Calu3 (cell line): ENCODE results near the gene DCC. TPM values are rescaled to one million over a fixed set of nuclear protein-coding genes. Genes with fewer than 3 reads are reported as not detected.
A peak's percentile ranks its signal among the peaks of the same experiment; 100 is the strongest.

ENCODE experiments used
- BruUV-seq: library from RNA; stranded (reverse); fragments of 400-500 nt; replicated peaks from 2 replicates; lab custom pipeline; 2021; lab: Mats Ljungman, UMichigan
- CTCF ChIA-PET: fragments of 300-600 bp; sonication (Branson Sonifier 250); formaldehyde crosslinking; loops from one replicate; lab custom pipeline; 2022; ENCODE audit warnings: antibody characterized with exemption; lab: Charles Lee
- DNase-seq: peaks from one replicate; pipeline ENCODE4 v3.0.0; 2022
- H3K27ac Mint-ChIP-seq: one replicate; pipeline ENCODE4 v1.8.0; 2022; ENCODE audit warnings: mixed read lengths; ENCODE audit not compliant: unreplicated experiment
- H3K27me3 Mint-ChIP-seq: one replicate; pipeline ENCODE4 v1.8.0; 2022; ENCODE audit warnings: mixed read lengths; ENCODE audit not compliant: unreplicated experiment
- H3K36me3 Mint-ChIP-seq: one replicate; pipeline ENCODE4 v1.8.0; 2022; ENCODE audit warnings: mild to moderate bottlenecking, moderate library complexity, mixed read lengths; ENCODE audit not compliant: insufficient read depth, unreplicated experiment
- H3K4me1 Mint-ChIP-seq: one replicate; pipeline ENCODE4 v1.8.0; 2022; ENCODE audit warnings: mild to moderate bottlenecking, low read depth, mixed read lengths; ENCODE audit not compliant: unreplicated experiment
- H3K4me3 Mint-ChIP-seq: one replicate; pipeline ENCODE4 v1.8.0; 2022; ENCODE audit warnings: mild to moderate bottlenecking, low read depth, moderate library complexity, mixed read lengths; ENCODE audit not compliant: unreplicated experiment
- H3K9me3 Mint-ChIP-seq: one replicate; pipeline ENCODE4 v1.8.0; 2022; ENCODE audit warnings: low read depth, mixed read lengths; ENCODE audit not compliant: unreplicated experiment
- intact Hi-C: fragments of 100-400 bp; cut with micrococcal nuclease; formaldehyde crosslinking; loops from one replicate; pipeline ENCODE4 v1.10.0; 2022; ENCODE audit not compliant: unreplicated experiment
- total RNA-seq: library from RNA; stranded (reverse); gene quantifications from 2 replicates; pipeline ENCODE4 v1.2.3, GENCODE V29; 2022
- TF ChIP-seq, protein P1 (sequence below): fragments of 200-600 bp; IDR thresholded peaks from one replicate; pipeline ENCODE4 v1.8.0; 2022; ENCODE audit warnings: antibody characterized with exemption; ENCODE audit not compliant: unreplicated experiment

DCC gene
- total RNA-seq, 1 experiment from 2014 or later, result not detected

DNA sequence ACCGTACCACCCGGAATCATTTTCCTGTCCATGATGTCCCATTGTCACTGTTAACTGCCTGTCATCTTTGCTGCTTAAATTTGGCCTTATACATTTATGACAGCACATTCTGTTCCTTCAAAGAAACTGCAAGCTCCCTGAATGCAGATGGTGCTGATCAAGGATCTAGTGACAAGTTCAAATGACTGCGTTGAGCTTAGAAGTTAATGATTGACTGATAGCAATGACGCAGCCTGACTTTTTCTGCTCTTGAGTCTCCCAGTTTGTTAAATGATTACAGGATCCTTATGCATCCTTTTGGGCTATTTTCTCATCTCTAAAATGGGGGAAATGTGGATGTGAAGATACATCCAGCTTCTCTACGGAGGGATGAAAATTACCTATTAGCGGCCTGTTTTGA is 159.0 kb downstream of the DCC start:
- DNase-seq, result peak; percentile 9
- intact Hi-C loops, result no loop called here
- Mint-ChIP-seq H3K27ac (peak overlapping the region; percentile 86), H3K27me3 (no peaks in the 10 kb centered on the region), H3K4me3 (peak overlapping the region; percentile 45), H3K4me1 (peaks cover 19% of the 10 kb centered on the region), H3K36me3 (no peaks in the 10 kb centered on the region), H3K9me3 (peaks cover 5% of the 10 kb centered on the region)
- BruUV-seq, result no TSS peak
- TF ChIP-seq, protein P1, sequence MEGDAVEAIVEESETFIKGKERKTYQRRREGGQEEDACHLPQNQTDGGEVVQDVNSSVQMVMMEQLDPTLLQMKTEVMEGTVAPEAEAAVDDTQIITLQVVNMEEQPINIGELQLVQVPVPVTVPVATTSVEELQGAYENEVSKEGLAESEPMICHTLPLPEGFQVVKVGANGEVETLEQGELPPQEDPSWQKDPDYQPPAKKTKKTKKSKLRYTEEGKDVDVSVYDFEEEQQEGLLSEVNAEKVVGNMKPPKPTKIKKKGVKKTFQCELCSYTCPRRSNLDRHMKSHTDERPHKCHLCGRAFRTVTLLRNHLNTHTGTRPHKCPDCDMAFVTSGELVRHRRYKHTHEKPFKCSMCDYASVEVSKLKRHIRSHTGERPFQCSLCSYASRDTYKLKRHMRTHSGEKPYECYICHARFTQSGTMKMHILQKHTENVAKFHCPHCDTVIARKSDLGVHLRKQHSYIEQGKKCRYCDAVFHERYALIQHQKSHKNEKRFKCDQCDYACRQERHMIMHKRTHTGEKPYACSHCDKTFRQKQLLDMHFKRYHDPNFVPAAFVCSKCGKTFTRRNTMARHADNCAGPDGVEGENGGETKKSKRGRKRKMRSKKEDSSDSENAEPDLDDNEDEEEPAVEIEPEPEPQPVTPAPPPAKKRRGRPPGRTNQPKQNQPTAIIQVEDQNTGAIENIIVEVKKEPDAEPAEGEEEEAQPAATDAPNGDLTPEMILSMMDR, result no peak
- CTCF ChIA-PET, result interaction anchor here (0.9 kb wide), 1 partner anchor 12 kb away, joined by 3 read pairs; no protein-coding TSS in a partner anchor

DNA sequence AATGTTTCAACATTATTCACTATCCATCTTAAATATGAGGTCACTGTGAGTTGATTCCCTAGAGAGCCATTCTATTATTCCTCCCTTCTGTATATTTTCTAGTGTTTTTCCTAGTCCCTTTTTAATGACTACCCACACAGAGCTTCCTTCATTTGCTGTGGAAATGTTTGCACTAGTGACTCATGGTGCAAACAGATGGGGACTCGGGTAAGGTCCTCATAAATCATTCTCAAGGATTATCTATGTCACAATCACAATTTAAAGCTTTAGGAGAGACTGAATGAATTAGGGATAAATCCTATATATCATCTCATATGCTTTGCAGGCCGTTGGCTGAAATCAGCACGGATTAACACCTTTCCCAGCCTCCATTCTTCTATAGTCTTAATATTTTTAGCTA is 159.6 kb downstream of the DCC start:
- H3K4me1 Mint-ChIP-seq, result peaks cover 19% of the 10 kb centered on the region
- peak; percentile 12 for DNase-seq
- peak overlapping the region; percentile 86 for H3K27ac Mint-ChIP-seq
- intact Hi-C loops, result no loop called here
- peaks cover 4% of the 10 kb centered on the region for H3K9me3 Mint-ChIP-seq
- TF ChIP-seq, protein P1, result no peak
- H3K27me3 Mint-ChIP-seq, result no peaks in the 10 kb centered on the region
- no TSS peak for BruUV-seq
- peak overlapping the region; percentile 45 for H3K4me3 Mint-ChIP-seq
- CTCF ChIA-PET, result interaction anchor here (0.9 to 1.0 kb wide), 2 partner anchors 11 to 1263 kb away, joined by 3 to 4 read pairs; no protein-coding TSS in a partner anchor
- no peaks in the 10 kb centered on the region for H3K36me3 Mint-ChIP-seq

DNA sequence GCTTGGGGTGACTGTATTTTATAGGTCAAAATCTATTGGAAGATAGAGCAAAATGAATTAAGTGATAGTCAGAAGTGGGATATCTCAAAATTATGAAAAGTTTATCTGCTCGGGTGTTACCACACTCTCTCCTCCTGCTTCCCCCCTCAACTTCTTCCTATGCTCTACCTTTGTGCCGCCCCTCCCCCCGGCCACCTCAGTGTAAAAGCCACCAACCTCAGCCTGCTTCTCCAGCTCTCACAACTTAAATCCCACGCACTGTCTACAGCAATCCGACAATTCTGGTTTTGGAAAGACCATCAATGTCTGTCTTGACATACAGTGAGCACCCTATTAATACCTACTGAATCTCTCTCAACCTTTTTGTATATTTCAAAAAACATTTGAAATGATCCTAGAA is 164.6 kb downstream of the DCC start:
- TF ChIP-seq, protein P1, result no peak
- CTCF ChIA-PET, result no interaction called here
- Mint-ChIP-seq H3K36me3 (no peaks in the 10 kb centered on the region), H3K4me3 (no peak overlapping the region), H3K27me3 (no peaks in the 10 kb centered on the region), H3K27ac (no peak overlapping the region), H3K9me3 (no peaks in the 10 kb centered on the region), H3K4me1 (peaks cover 8% of the 10 kb centered on the region)
- no peak for DNase-seq
- intact Hi-C loops, result no loop called here
- no TSS peak for BruUV-seq

DNA sequence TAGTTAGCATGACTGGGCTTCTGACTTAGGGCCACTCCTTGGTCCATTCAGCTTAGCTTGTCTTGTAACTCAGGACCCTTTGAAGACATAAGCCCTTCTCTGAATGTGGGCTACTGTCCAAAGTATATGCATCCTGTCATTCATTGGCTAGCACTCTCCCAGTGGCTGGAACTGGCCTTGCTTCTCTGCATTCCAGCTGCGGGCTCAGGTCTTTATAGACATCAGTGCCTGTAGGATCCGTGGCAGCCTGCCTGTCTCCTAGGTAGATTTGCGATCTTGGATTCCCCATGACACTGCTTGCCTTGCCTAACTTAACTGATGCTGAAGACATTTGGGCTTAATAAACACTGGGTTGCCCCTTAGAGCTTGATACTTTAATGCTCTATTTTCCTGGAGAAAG is 170.1 kb downstream of the DCC start:
- Mint-ChIP-seq H3K27ac (no peak overlapping the region), H3K4me3 (no peak overlapping the region), H3K4me1 (no peaks in the 10 kb centered on the region), H3K9me3 (no peaks in the 10 kb centered on the region), H3K36me3 (no peaks in the 10 kb centered on the region), H3K27me3 (no peaks in the 10 kb centered on the region)
- TF ChIP-seq, protein P1, result no peak
- CTCF ChIA-PET, result interaction anchor here (1.0 kb wide), 1 partner anchor 11 kb away, joined by 3 read pairs; no protein-coding TSS in a partner anchor
- DNase-seq, result no peak
- no TSS peak for BruUV-seq
- intact Hi-C loops, result no loop called here
